SU-DHL-6 (cell line): Measurements from ENCODE around the gene NRG3.

Experiments
- EZH2phosphoT487 ChIP-seq: fragments of 200-600 bp; sonication (generic), shearing (Covaris generic); conservative IDR thresholded peaks from 2 replicates; pipeline ENCODE4 v1.6.1; 2018; ENCODE audit warnings: mild to moderate bottlenecking, antibody characterized with exemption, low read length, moderate library complexity, mixed read lengths
- TF ChIP-seq, protein P1 (sequence below): fragments of 200-600 bp; sonication (generic); IDR thresholded peaks from one replicate; pipeline ENCODE4 v1.5.1; 2017; ENCODE audit warnings: antibody characterized with exemption, mild to moderate bottlenecking, low read length, moderate library complexity; ENCODE audit not compliant: insufficient read depth, poor library complexity, severe bottlenecking

DNA sequence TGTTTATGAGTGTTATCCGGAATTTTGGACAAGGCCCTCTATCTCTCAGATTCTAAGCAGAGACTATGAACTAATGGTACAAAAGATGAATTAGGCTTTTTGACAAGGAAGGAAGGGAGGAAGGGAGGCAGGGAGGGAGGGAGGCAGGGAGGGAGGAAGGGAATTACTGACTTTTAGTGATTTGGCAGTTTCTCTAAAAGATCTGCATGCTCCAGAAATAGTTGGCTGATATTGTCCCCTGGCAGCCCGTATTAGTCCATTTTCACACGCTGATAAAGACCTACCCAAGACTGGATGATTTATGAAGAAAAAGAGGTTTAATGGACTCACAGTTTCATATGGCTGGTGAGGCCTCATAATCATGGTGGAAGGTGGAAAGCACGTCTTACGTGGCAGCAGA, 1093.5 kb downstream of the NRG3 start:
- TF ChIP-seq, protein P1, sequence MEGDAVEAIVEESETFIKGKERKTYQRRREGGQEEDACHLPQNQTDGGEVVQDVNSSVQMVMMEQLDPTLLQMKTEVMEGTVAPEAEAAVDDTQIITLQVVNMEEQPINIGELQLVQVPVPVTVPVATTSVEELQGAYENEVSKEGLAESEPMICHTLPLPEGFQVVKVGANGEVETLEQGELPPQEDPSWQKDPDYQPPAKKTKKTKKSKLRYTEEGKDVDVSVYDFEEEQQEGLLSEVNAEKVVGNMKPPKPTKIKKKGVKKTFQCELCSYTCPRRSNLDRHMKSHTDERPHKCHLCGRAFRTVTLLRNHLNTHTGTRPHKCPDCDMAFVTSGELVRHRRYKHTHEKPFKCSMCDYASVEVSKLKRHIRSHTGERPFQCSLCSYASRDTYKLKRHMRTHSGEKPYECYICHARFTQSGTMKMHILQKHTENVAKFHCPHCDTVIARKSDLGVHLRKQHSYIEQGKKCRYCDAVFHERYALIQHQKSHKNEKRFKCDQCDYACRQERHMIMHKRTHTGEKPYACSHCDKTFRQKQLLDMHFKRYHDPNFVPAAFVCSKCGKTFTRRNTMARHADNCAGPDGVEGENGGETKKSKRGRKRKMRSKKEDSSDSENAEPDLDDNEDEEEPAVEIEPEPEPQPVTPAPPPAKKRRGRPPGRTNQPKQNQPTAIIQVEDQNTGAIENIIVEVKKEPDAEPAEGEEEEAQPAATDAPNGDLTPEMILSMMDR = no peak
- no peak for TF ChIP-seq EZH2phosphoT487
